IMR-90 (cell line): ENCODE results near the gene SIM1. TPM values are rescaled to one million over a fixed set of nuclear protein-coding genes. Genes with fewer than 3 reads are reported as not detected.

ENCODE experiments used
- ATAC-seq: fragments of 200-7000 bp; cut with Tn5 transposase; 2 replicates; pipeline ENCODE4 v1.9.1; 2020; ENCODE audit warnings: low read depth, mild to moderate bottlenecking, moderate library complexity
- BruUV-seq: library from RNA; stranded (reverse); fragments of 400-500 nt; replicated peaks from 2 replicates; lab custom pipeline; 2021; lab: Mats Ljungman, UMichigan
- CTCF ChIA-PET: fragments of 300-600 bp; formaldehyde crosslinking; extraction: SDS; loops from one replicate; lab custom pipeline; 2021; ENCODE audit warnings: antibody characterized with exemption; lab: Yijun Ruan, JAX
- POLR2A ChIA-PET: fragments of 300-600 bp; sonication (Branson Sonifier 250); formaldehyde crosslinking; loops from one replicate; lab custom pipeline; 2022; ENCODE audit warnings: antibody characterized with exemption; ENCODE audit not compliant: unreplicated experiment; lab: Charles Lee
- DNase-seq: peaks from one replicate; pipeline ENCODE4 v3.0.0; 2013
- H2AFZ ChIP-seq: replicated peaks from 2 replicates; pipeline ENCODE3; 2013; ENCODE audit warnings: low read length, mild to moderate bottlenecking; ENCODE audit not compliant: poor library complexity
- H2AK5ac ChIP-seq: 2 replicates; pipeline ENCODE4 v1.6.1; 2013; ENCODE audit warnings: low read depth, low read length, inconsistent platforms
- H2AK9ac ChIP-seq: replicated peaks from 2 replicates; pipeline ENCODE3; 2013; ENCODE audit warnings: mild to moderate bottlenecking, low read depth, low read length, moderate library complexity; ENCODE audit not compliant: poor library complexity
- H2BK120ac ChIP-seq: 2 replicates; pipeline ENCODE4 v1.6.1; 2013; ENCODE audit warnings: low read depth, low read length, inconsistent platforms
- H2BK15ac ChIP-seq: 3 replicates; pipeline ENCODE4 v1.6.1; 2013; ENCODE audit warnings: low read depth, low read length, inconsistent platforms
- H2BK20ac ChIP-seq: 2 replicates; pipeline ENCODE4 v1.6.1; 2013; ENCODE audit warnings: low read depth, mild to moderate bottlenecking, inconsistent platforms, low read length, moderate library complexity
- H2BK5ac ChIP-seq: 2 replicates; pipeline ENCODE4 v1.6.1; 2013; ENCODE audit warnings: mild to moderate bottlenecking, low read depth, low read length, inconsistent platforms; ENCODE audit not compliant: poor library complexity, severe bottlenecking
- H3K14ac ChIP-seq: replicated peaks from 2 replicates; pipeline ENCODE4 v1.6.1; 2013; ENCODE audit warnings: low read depth, low read length, inconsistent platforms
- H3K18ac ChIP-seq: 2 replicates; pipeline ENCODE4 v1.6.1; 2013; ENCODE audit warnings: low read depth, low read length, control low read depth
- H3K23ac ChIP-seq: 2 replicates; pipeline ENCODE4 v1.6.1; 2013; ENCODE audit warnings: low read depth, low read length, inconsistent platforms
- H3K27ac ChIP-seq: 2 replicates; pipeline ENCODE4 v1.5.1; 2013; ENCODE audit warnings: mild to moderate bottlenecking, control low read depth, low read length; ENCODE audit not compliant: insufficient read depth
- H3K27me3 ChIP-seq: 2 replicates; pipeline ENCODE4 v1.6.1; 2013; ENCODE audit warnings: low read length; ENCODE audit not compliant: control insufficient read depth, insufficient read depth
- H3K36me3 ChIP-seq: 2 replicates; pipeline ENCODE4 v1.6.1; 2013; ENCODE audit warnings: low read length, mixed read lengths; ENCODE audit not compliant: control insufficient read depth, insufficient read depth
- H3K4ac ChIP-seq: 2 replicates; pipeline ENCODE4 v1.6.1; 2013; ENCODE audit warnings: low read depth, low read length, inconsistent platforms
- H3K4me1 ChIP-seq: 2 replicates; pipeline ENCODE4 v1.6.1; 2013; ENCODE audit warnings: low read length, mixed read lengths; ENCODE audit not compliant: control insufficient read depth, insufficient read depth
- H3K4me2 ChIP-seq: 2 replicates; pipeline ENCODE4 v1.6.1; 2013; ENCODE audit warnings: low read depth, mild to moderate bottlenecking, control low read depth, low read length, moderate library complexity
- H3K4me3 ChIP-seq: 2 replicates; pipeline ENCODE4 v1.5.1; 2013; ENCODE audit warnings: low read depth, mild to moderate bottlenecking, control low read depth, low read length, moderate library complexity; ENCODE audit not compliant: insufficient read depth
- H3K56ac ChIP-seq: 2 replicates; pipeline ENCODE4 v1.6.1; 2013; ENCODE audit warnings: low read length, inconsistent platforms; ENCODE audit not compliant: insufficient read depth; ENCODE audit errors: extremely low read depth
- H3K79me1 ChIP-seq, 2 experiments: 2 replicates each; pipeline ENCODE4 v1.6.1; 2013; ENCODE audit warnings: low read length in 2 of 2, inconsistent platforms in 1 of 2, low read depth in 1 of 2
- H3K9ac ChIP-seq: 2 replicates; pipeline ENCODE4 v1.6.1; 2013; ENCODE audit warnings: low read depth, low read length, control low read depth
- H3K9me1 ChIP-seq: 2 replicates; pipeline ENCODE4 v1.6.1; 2013; ENCODE audit warnings: low read length, inconsistent platforms; ENCODE audit not compliant: insufficient read depth
- H3K9me3 ChIP-seq: 2 replicates; pipeline ENCODE4 v1.6.1; 2013; ENCODE audit warnings: low read length; ENCODE audit not compliant: control insufficient read depth, insufficient read depth
- H4K20me1 ChIP-seq: 2 replicates; pipeline ENCODE4 v1.6.1; 2013; ENCODE audit warnings: low read length, inconsistent platforms; ENCODE audit not compliant: insufficient read depth
- H4K5ac ChIP-seq: 2 replicates; pipeline ENCODE4 v1.6.1; 2013; ENCODE audit warnings: mild to moderate bottlenecking, low read depth, low read length, control low read depth
- H4K8ac ChIP-seq, 2 experiments: 2 replicates each; pipeline ENCODE4 v1.6.1; 2013; ENCODE audit warnings: low read depth in 2 of 2, low read length in 2 of 2, control low read depth in 1 of 2, inconsistent platforms in 1 of 2
- H4K91ac ChIP-seq: 2 replicates; pipeline ENCODE4 v1.6.1; 2013; ENCODE audit warnings: low read depth, low read length, inconsistent platforms; ENCODE audit not compliant: insufficient read depth
- BHLHE40 ChIP-seq: fragments of 150-350 bp; IDR thresholded peaks from 2 replicates; pipeline ENCODE4 v1.6.1; 2016; ENCODE audit warnings: mild to moderate bottlenecking, low read depth, low read length
- ELK1 ChIP-seq: fragments of 150-350 bp; IDR thresholded peaks from 2 replicates; pipeline ENCODE4 v1.6.1; 2016; ENCODE audit warnings: low read depth, mild to moderate bottlenecking, low read length, moderate library complexity, borderline replicate concordance
- FOS ChIP-seq: fragments of 150-350 bp; IDR thresholded peaks from 2 replicates; pipeline ENCODE4 v1.6.1; 2016; ENCODE audit warnings: low read depth, low read length
- MAZ ChIP-seq: IDR thresholded peaks from 2 replicates; pipeline ENCODE4 v1.6.1; 2012; ENCODE audit warnings: low read depth, mild to moderate bottlenecking, low read length, improper control_type of control experiment, moderate library complexity, borderline replicate concordance
- NFE2L2 ChIP-seq: fragments of 150-350 bp; IDR thresholded peaks from 2 replicates; pipeline ENCODE4 v1.6.1; 2016; ENCODE audit warnings: low read depth, mild to moderate bottlenecking, low read length
- RAD21 ChIP-seq: IDR thresholded peaks from 2 replicates; pipeline ENCODE4 v1.6.1; 2012; ENCODE audit warnings: low read length, improper control_type of control experiment
- RCOR1 ChIP-seq: IDR thresholded peaks from 2 replicates; pipeline ENCODE4 v1.6.1; 2012; ENCODE audit warnings: mild to moderate bottlenecking, low read length, improper control_type of control experiment; ENCODE audit not compliant: insufficient replicate concordance
- RFX5 ChIP-seq: IDR thresholded peaks from 2 replicates; pipeline ENCODE4 v1.8.0; 2012; ENCODE audit warnings: low read depth, mild to moderate bottlenecking, low read length, moderate library complexity
- USF2 ChIP-seq: fragments of 150-350 bp; IDR thresholded peaks from 2 replicates; pipeline ENCODE4 v1.6.1; 2017; ENCODE audit warnings: mild to moderate bottlenecking, antibody characterized with exemption, low read length, low read depth
- WGBS, 2 experiments: methylation state at CpG; one replicate each; pipeline versions ENCODE4 v1.1.5 to v1.1.7; 2013; ENCODE audit warnings: missing lambda C conversion rate in 2 of 2; ENCODE audit not compliant: insufficient read length in 1 of 2; ENCODE audit errors: extremely low coverage in 2 of 2; 5-methylcytosine and 5-hydroxymethylcytosine counted together
- dilution Hi-C: fragments of 300-500 bp; cut with HindIII; formaldehyde crosslinking; loops from one replicate; pipeline ENCODE4 v1.14.3; 2018; ENCODE audit warnings: low sequenced_read_pairs; ENCODE audit not compliant: unreplicated experiment
- in situ Hi-C: fragments of 300-500 bp; cut with MboI; formaldehyde crosslinking; loops from 3 replicates; pipeline ENCODE4 v1.14.3; 2019; ENCODE audit warnings: low sequenced_read_pairs, inconsistent platforms, mixed read lengths
- intact Hi-C: fragments of 100-400 bp; cut with micrococcal nuclease; formaldehyde crosslinking; loops from 2 replicates; pipeline ENCODE4 v1.10.0; 2022
- polyA plus RNA-seq, 3 experiments: library from polyadenylated mRNA; depleted of rRNA; stranded (reverse); fragments of >200 nt; gene quantifications; 2 replicates each; pipeline ENCODE4 v1.2.3, GENCODE V29; 2012; ENCODE audit warnings: low replicate concordance in 1 of 3
- total RNA-seq: library from RNA; depleted of rRNA; stranded (reverse); fragments of >200 nt; gene quantifications from 2 replicates; pipeline ENCODE4 v1.2.3, GENCODE V29; 2012

Gene SIM1
- total and polyA plus RNA-seq, 2 of the 4 experiments (the other 2 are of a cell fraction), result not detected

GRCh38 chr6:100490065-100490464 lies 25.3 kb upstream of the SIM1 start:
- Histone ChIP-seq H3K4ac (no peak overlapping the region), H4K20me1 (no peaks in the 10 kb centered on the region)
- in situ Hi-C loops, result loop anchor here (25.0 kb wide), 1 partner anchor 628 kb away; no protein-coding TSS in a partner anchor

More at GRCh38 chr6:100490065-100490464, 25.3 kb upstream of the SIM1 start:
- ATAC-seq, result no peak
- ChIA-PET CTCF (no interaction called here), POLR2A (no interaction called here)
- BruUV-seq, result no TSS peak
- Histone ChIP-seq H3K4me3 (no peak overlapping the region), H2AK9ac (no peak overlapping the region), H4K91ac (no peak overlapping the region), H2BK120ac (no peak overlapping the region), H3K9me3 (no peaks in the 10 kb centered on the region), H3K18ac (no peak overlapping the region), H3K23ac (no peak overlapping the region), H3K4me2 (no peak overlapping the region), H2BK15ac (no peak overlapping the region), H4K5ac (no peak overlapping the region), H3K14ac (no peak overlapping the region), H2BK5ac (no peak overlapping the region), H3K9me1 (no peaks in the 10 kb centered on the region; the same call in 1 of the 2 replicates), H3K79me1 (no peaks in the 10 kb centered on the region), H3K27me3 (peaks cover 26% of the 10 kb centered on the region), H2AK5ac (no peak overlapping the region), H2BK20ac (no peak overlapping the region), H3K36me3 (no peaks in the 10 kb centered on the region), H3K9ac (no peak overlapping the region), H2AFZ (no peak overlapping the region), H3K4me1 (no peaks in the 10 kb centered on the region), H4K8ac (no peak overlapping the region), H3K27ac (no peak overlapping the region), H3K56ac (no peak overlapping the region)
- intact Hi-C loops (no loop called here), dilution Hi-C loops (no loop called here)
- WGBS, 2 experiments, result no CpG with 5 or more reads among the region's 2 CpGs
- no peak for DNase-seq
- TF ChIP-seq FOS (no peak), RCOR1 (no peak), USF2 (no peak), NFE2L2 (no peak), ELK1 (no peak), RFX5 (no peak), RAD21 (no peak), MAZ (no peak), BHLHE40 (no peak)
